Adipose tissue (tissue), 3 donors: ENCODE measurements around the gene CHRNB2. TPM values are rescaled to one million over a fixed set of nuclear protein-coding genes. Genes with fewer than 3 reads are reported as not detected.
A peak's percentile ranks its signal among the peaks of the same experiment; 100 is the strongest.

Experiments
- H3K27ac ChIP-seq: one replicate; pipeline ENCODE4 v1.5.1; 2013; ENCODE audit warnings: low read depth, low read length
- WGBS, 3 donors: extraction: QIAGEN DNeasy Blood & Tissue Kit; methylation state at CpG; one replicate each; pipeline ENCODE4 v1.1.7; 2013; 5-methylcytosine and 5-hydroxymethylcytosine counted together
- polyA plus RNA-seq, 3 donors: library from polyadenylated mRNA; stranded (reverse); fragments of 200-250 nt; gene quantifications; one replicate each; pipeline ENCODE4 v1.2.3, GENCODE V29; 2013
- donor health status: healthy with polysubstance abuse.
- donor health status: Bipolar disorder and iron deficiency.
- donor health status: healthy.

The CHRNB2 gene
- polyA plus RNA-seq, 3 donors: under 0.01 to 0.38 (median 0.01) TPM

DNA sequence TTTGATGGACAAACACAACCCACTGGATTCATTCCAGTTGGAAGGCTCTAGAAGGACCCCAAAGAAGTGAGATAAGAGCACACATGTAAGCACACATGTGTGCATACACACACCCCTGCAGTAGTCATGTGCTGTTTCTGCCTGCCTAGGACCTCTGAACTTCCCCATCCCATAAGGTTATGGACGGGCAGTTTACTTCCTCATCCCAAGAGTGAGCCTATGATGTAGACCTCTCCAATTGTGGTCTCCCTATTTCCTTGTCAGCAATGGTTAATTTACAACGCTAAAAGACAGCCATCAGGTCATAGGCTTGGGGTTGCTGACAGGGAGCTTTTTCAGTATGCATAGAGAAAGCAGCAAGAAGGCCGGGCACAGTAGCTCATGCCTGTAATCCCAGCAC is 55.8 kb downstream of the CHRNB2 start:
- no peak overlapping the region for H3K27ac ChIP-seq
- WGBS, 3 donors: 66 to 88% (median 69%) methylated on average over 3 of the region's 3 CpGs

DNA sequence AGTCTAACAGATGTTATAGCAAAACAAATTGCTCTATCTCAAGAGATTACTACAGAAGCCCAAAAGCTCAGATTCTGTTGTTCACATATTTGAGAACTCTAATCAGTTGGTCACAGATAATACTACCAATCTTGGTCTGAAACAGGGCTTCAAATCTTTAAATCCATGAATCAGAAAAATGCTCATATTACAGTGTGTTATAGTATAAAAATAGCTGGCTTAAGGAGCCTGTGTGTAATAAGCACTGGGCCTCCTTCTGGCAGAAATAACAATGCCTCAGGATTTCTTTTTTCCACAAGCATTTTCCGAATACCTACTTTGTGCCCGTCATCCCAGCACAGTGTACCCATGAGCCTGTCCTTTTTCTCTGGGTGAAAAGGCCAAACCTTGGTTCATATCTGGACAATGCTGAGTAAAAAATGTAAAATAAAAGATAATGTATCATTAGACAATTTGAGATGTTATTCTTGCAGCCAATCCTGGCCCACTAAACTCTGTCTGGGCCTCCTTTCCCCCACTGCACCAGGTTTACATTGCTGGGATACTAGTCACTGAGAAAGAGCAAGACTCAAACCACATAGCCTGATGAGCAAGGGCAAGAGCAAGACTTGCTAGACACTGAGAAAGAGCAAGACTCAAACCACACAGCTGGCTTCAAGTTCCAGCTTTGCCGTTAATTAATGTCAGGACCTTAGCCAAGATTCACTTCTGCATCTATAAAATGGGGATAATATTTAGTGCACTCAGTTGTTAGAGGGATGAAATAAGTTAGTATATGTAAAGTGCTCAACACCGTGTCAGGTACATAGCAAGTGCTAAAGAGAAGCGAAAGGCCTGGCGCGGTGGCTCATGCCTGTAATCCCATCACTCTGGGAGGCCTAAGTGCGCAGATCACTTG is 57.4 kb downstream of the CHRNB2 start:
- no peak overlapping the region for H3K27ac ChIP-seq
- WGBS, 3 donors: 91 to 94% (median 92%) methylated on average over 8 of the region's 8 CpGs

DNA sequence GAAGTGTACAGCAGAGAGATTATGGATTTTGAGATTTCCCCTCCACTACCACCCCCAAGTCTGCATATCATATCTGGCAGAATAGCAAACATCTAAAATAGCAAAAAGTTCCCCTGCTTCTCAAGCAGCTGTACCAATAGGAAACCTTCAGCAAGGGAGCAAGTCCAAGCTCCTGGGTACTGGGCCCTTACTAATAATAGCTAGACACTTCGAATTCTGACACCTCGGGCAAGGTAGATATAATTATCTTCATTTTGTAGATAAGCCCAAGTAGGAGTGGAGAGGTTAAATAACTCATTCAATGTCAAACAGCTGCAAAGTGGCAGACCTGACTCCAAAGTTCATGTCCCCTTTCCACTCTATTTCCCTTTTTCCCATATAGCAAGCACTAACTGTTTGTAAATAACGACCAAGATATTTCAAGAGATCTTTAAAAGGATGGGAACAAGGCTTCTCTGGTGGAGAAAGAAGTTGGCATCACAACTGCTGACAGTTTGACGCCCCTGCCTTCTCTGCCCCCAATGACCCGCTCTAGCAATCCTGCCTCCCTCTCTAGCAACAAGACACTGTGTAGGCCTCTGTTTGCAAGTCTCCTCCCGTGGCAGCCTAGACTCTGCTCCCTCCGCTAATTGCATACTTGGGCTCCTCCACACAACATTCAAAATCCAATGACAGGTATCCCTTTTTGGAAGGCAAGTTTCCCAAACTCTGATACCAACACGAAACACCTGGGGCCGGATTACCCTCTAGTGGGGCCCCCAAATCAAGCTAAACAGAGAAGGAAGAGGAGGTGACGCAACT is 59.1 kb downstream of the CHRNB2 start:
- WGBS, 3 donors: 10 to 25% (median 22%) methylated on average over 10 of the region's 10 CpGs
- no peak overlapping the region for H3K27ac ChIP-seq

DNA sequence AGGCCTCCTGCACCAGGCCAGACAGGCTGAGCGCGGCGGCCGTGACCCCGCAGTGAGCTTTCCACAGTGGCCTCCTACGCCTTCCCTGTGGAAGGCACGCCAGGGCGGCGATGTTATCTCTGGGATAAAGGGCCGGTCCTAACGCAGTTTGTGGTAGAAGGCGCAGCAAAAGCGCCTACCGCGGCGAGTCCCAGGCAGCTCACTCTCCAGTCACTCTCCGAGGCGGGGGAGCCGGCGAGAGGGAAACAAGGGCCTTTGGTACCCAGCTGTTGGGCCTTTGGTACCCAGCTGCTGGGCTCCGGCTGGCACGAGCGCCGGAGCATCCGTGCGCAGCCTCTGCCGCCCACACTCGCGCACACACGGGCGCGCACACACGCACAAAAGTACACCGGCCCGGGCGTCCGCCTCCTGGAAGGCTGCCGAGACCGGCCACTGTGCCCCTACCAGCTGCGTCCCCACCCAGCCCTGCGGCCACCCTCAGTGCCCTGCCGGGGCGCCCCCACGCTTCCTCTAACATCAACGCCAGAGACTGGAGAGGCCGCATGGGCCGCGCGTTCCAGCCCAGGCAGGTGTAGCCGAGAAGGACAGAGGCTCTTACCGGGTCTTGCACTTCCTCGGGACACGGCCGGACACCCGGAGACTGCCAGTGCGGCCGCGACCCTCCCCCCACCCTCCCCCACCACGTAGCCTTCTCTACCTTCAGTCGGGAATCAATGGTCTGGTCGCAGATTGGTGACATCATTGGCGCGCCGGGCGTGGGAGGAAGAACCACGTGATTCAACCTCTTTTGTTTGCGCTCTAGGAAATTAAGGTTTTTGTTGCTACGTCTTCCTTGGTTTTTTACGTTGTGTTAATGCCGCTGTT is 59.9 kb downstream of the CHRNB2 start:
- 0 to 1% (median 0%) methylated on average over 58 to 70 of the region's 70 CpGs for WGBS, 3 donors
- H3K27ac ChIP-seq: peak overlapping the region; percentile 6

DNA sequence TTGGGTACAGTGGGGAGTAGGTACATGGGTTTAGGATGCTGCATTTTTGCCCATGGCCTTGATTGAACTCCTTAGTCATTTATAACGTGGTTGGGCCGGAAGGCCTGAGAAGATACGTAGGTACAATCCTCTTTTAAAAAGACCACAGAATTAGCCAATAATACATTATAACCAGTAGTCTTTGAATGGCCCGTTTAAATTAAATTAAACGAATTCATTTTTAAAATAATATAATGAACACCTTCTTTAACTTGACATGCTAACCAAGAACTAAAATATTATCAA is 60.5 kb downstream of the CHRNB2 start:
- WGBS, 3 donors: 5 to 9% (median 6%) methylated on average over 5 of the region's 5 CpGs

DNA sequence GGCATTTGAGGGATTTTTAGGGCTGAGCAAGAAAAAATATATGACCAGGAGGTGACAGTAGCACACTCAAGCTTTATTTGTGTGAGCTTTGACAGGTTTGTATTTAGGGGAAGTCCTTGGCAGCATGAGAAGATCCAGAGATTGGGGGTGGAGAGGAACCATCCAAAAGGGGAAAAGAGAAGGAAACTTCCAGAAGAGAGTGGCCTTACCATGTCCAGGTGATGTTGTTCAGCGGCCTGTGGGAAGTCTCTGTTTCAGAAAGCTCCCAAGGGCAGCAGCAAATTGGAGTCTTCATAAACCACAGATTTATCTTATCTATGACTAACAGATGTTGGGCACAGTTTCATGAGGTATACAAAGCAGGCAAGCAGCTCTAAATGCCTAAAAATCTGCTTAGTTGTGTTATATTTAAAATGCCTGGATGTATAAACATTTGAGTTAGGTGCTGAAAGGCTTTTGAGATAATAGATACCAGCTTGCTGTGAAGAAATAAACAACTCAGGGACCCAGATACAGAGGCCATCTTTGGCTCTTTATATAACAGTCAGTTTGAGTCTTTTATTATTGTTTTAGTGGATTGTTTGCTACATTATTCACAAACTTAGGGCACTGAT is 61.6 kb downstream of the CHRNB2 start:
- H3K27ac ChIP-seq: no peak overlapping the region
- 73 to 81% (median 78%) methylated on average over 1 of the region's 1 CpG for WGBS, 3 donors

More for the DNA sequence above, 60.5 kb downstream of the CHRNB2 start:
- peak overlapping the region; percentile 6 for H3K27ac ChIP-seq

Other genes starting within 250 kb of the CHRNB2 start
- under 1 TPM in 1 of 3 donors, not detected in 2; 0.07 TPM for gene AQP10, start 246.7 kb upstream of the CHRNB2 start, polyA plus RNA-seq
- gene ATP8B2, start 242.3 kb upstream of the CHRNB2 start, polyA plus RNA-seq: 10 to 100 TPM in 2 of 3 donors, 1 to 10 TPM in 1; 6.4 to 22.7 (median 14.5) TPM
- gene IL6R, start 162.4 kb upstream of the CHRNB2 start, polyA plus RNA-seq: 10 to 100 TPM in 1 of 3 donors, 1 to 10 TPM in 2; 5.0 to 12.3 (median 7.8) TPM
- gene TDRD10, start 65.6 kb upstream of the CHRNB2 start, polyA plus RNA-seq: 10 to 100 TPM in 1 of 3 donors, 1 to 10 TPM in 2; 1.3 to 11.7 (median 7.7) TPM
- 10 to 100 TPM in 2 of 3 donors, 1 to 10 TPM in 1; 3.2 to 26.8 (median 19.3) TPM for gene SHE, start 65.4 kb upstream of the CHRNB2 start, polyA plus RNA-seq
- gene UBE2Q1, start 9.1 kb upstream of the CHRNB2 start, polyA plus RNA-seq: 10 to 100 TPM; 27.5 to 37.7 (median 32.1) TPM
- gene ADAR, start 40.4 kb downstream of the CHRNB2 start, polyA plus RNA-seq: 10 to 100 TPM; 24.2 to 39.6 (median 39.4) TPM